Measurements from ENCODE around the gene CCDC17. TPM values are rescaled to one million over a fixed set of nuclear protein-coding genes. Genes with fewer than 3 reads are reported as not detected.

Gene CCDC17
- total RNA-seq, 1 donor from 2014 or later: 5.0 TPM

GRCh38 chr1:45585110-45585426 is 38.8 kb downstream of the CCDC17 start:
- no peaks in the 10 kb centered on the region for H3K27me3 ChIP-seq
- ATAC-seq: no peak

DNA sequence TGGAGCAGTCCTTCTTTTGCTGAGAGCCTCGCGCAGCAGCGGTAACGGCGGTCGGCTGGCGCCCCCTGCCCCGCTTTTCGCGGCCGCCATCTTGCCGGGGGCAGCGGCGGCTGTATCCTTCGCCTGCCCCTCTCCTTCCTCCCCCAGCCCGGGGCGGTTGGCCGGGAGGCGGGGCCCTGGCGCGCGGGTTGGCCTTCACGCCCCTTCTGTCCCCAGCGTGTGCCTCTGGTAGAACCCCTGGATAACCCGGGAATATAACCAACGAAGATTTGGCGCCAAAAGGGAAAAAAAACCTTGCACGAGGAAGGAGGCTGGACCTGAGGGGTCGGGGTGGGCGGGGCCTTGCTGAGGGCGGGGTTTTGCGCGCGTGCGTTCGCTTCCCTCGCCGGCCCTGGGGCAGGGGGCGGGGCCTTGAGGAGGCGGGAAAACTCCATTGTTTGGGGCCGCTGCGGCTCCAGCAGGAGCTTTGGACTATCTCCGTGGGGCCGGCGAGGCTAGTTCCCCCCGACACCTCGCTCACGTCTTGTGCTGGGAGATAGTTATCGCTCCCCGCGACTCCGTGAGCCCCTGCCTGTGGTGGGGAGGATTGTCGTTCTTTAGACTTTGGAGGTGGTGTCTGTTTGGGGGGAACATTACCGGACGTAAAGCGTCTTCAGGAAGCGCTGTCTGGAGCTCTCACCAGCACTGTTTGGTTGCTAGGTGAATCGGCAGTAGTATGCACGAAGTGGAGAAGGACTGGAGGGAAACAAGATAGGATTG is 39.3 kb downstream of the CCDC17 start:
- peak overlapping the region; percentile 93 for H3K27ac ChIP-seq
- H3K4me1 ChIP-seq: peaks cover 25% of the 10 kb centered on the region
- H3K36me3 ChIP-seq: no peaks in the 10 kb centered on the region
- H3K27me3 ChIP-seq: no peaks in the 10 kb centered on the region
- intact Hi-C loops (cut with DNase I): no loop called here
- TF ChIP-seq, protein P1, sequence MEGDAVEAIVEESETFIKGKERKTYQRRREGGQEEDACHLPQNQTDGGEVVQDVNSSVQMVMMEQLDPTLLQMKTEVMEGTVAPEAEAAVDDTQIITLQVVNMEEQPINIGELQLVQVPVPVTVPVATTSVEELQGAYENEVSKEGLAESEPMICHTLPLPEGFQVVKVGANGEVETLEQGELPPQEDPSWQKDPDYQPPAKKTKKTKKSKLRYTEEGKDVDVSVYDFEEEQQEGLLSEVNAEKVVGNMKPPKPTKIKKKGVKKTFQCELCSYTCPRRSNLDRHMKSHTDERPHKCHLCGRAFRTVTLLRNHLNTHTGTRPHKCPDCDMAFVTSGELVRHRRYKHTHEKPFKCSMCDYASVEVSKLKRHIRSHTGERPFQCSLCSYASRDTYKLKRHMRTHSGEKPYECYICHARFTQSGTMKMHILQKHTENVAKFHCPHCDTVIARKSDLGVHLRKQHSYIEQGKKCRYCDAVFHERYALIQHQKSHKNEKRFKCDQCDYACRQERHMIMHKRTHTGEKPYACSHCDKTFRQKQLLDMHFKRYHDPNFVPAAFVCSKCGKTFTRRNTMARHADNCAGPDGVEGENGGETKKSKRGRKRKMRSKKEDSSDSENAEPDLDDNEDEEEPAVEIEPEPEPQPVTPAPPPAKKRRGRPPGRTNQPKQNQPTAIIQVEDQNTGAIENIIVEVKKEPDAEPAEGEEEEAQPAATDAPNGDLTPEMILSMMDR (IDR thresholded peaks at IDR 0.05): no peak
- H3K9me3 ChIP-seq: no peaks in the 10 kb centered on the region
- peak overlapping the region; percentile 100 for H3K4me3 ChIP-seq
- peak; percentile 85 for ATAC-seq
- peak; percentile 95 for DNase-seq

More at GRCh38 chr1:45585110-45585426, 38.8 kb downstream of the CCDC17 start:
- intact Hi-C loops (cut with DNase I): no loop called here
- DNase-seq: no peak
- Histone ChIP-seq H3K27ac (peak overlapping the region; percentile 93), H3K9me3 (no peaks in the 10 kb centered on the region), H3K36me3 (no peaks in the 10 kb centered on the region), H3K4me1 (peaks cover 28% of the 10 kb centered on the region), H3K4me3 (peak overlapping the region; percentile 100)
- TF ChIP-seq, protein P1 (IDR thresholded peaks at IDR 0.05): no peak

DNA sequence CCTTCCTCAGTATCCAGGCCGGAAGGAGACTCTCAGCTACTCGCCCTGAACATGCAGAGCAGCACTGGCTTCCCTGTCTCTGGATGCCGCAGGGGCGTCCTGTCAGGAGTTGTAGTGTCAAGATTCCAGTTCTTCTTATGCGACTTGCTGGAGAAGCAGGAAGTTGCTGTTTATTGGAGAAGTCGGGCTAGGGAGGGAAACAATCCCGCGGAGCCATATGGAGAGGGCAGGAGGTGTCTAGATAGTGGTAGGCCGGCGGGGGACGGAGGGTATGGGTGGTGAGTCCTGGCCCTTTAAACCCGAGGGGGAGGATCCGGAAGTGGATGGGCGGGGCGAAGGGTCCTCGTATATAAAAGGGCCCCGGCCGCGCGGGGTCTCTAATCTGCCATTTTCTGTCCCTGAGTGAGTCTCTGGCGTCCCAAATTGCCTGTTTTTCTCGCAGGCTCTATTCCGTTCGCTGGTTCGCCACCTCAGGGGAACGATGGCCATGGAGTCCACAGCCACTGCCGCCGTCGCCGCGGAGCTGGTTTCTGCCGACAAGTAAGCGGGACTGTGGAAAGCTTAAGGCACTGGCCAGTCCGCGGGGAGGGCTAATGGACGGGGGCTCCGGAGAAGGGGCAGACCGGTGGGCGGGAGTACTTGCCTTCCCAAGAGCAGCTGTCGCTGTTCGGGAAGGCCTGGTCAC is 40.0 kb downstream of the CCDC17 start, which contains the start of gene NASP:
NASP (plus strand) TSS at position 376 of the 685 bp plus-strand sequence; CDS start at position 482, 106 bp downstream.
- TF ChIP-seq, protein P1 (IDR thresholded peaks at IDR 0.05): no peak
- Histone ChIP-seq H3K9me3 (no peaks in the 10 kb centered on the region), H3K36me3 (no peaks in the 10 kb centered on the region), H3K4me3 (peak within 1 kb of the TSS; percentile 100), H3K27ac (peak within 1 kb of the TSS; percentile 93), H3K27me3 (no peaks in the 10 kb centered on the region), H3K4me1 (peaks cover 25% of the 10 kb centered on the region)
- intact Hi-C loops (cut with DNase I): no loop called here
- DNase-seq: peak; percentile 93
- ATAC-seq: peak; percentile 83

GRCh38 chr1:45583264-45583665 is 40.6 kb downstream of the CCDC17 start:
- Histone ChIP-seq H3K27me3 (no peaks in the 10 kb centered on the region), H3K9me3 (no peaks in the 10 kb centered on the region), H3K36me3 (no peaks in the 10 kb centered on the region), H3K4me3 (peak overlapping the region; percentile 100), H3K4me1 (peaks cover 25% of the 10 kb centered on the region), H3K27ac (peak overlapping the region; percentile 93)
- DNase-seq: peak; percentile 97
- TF ChIP-seq, protein P1 (IDR thresholded peaks at IDR 0.05): no peak
- intact Hi-C loops (cut with DNase I): no loop called here
- peak; percentile 93 for ATAC-seq

DNA sequence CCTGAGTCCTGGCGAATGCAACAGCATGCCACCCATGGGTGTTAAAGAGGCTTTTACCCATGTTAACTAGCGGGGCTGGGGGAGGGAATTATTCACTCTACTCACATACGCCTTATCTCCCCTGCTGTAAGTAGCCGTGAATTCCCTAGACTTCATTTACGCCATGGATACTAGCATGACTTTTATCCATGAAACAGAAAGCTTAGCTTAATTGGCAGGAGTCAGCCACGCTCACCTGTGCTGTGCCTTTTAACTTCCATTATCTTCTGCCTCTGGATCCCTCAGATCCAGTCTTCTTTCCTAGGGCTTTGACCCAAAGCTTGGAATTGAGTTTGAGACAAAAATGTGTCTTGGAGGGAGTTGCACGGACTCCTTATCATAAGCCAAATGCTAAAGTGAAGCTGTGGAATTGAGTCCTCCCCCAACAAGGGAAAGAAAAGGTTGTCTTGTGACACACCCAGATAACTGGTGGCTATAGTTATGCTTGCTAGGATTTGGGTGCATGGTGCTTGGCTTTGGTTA is 49.7 kb downstream of the CCDC17 start:
- H3K27ac ChIP-seq: no peak overlapping the region
- intact Hi-C loops (cut with DNase I): no loop called here
- no peaks in the 10 kb centered on the region for H3K27me3 ChIP-seq
- TF ChIP-seq, protein P1 (IDR thresholded peaks at IDR 0.05): no peak
- H3K9me3 ChIP-seq: no peaks in the 10 kb centered on the region
- DNase-seq (no peak), ATAC-seq (no peak)
- H3K36me3 ChIP-seq: peaks cover 19% of the 10 kb centered on the region
- H3K4me3 ChIP-seq: no peak overlapping the region
- no peaks in the 10 kb centered on the region for H3K4me1 ChIP-seq

Measured in upper lobe of right lung (tissue), 1 donor.